H9 (cell line): ENCODE measurements around the gene SPTBN1. TPM values are rescaled to one million over a fixed set of nuclear protein-coding genes. Genes with fewer than 3 reads are reported as not detected.

ENCODE experiments used
- DNase-seq: peaks from one replicate; pipeline ENCODE4 v3.0.0-alpha.2; 2017
- H2AFZ ChIP-seq: one replicate; pipeline ENCODE4 v1.6.1; 2013; ENCODE audit warnings: mild to moderate bottlenecking, low read length, control low read depth, moderate library complexity
- H2AK5ac ChIP-seq: 2 replicates; pipeline ENCODE4 v1.6.1; 2013; ENCODE audit warnings: low read length, control low read depth, mixed read lengths; ENCODE audit not compliant: insufficient read length
- H2BK120ac ChIP-seq: one replicate; pipeline ENCODE4 v1.6.1; 2013; ENCODE audit warnings: low read depth, mild to moderate bottlenecking, low read length, control low read depth, inconsistent platforms; ENCODE audit not compliant: poor library complexity, severe bottlenecking
- H2BK12ac ChIP-seq: 2 replicates; pipeline ENCODE4 v1.6.1; 2013; ENCODE audit warnings: low read length, control low read depth, mixed read lengths, low read depth; ENCODE audit not compliant: insufficient read length
- H2BK15ac ChIP-seq: 2 replicates; pipeline ENCODE4 v1.6.1; 2013; ENCODE audit warnings: low read depth, low read length, control low read depth
- H2BK20ac ChIP-seq: one replicate; pipeline ENCODE4 v1.6.1; 2013; ENCODE audit warnings: low read depth, mild to moderate bottlenecking, low read length, control low read depth, inconsistent platforms; ENCODE audit not compliant: poor library complexity, severe bottlenecking
- H2BK5ac ChIP-seq: 2 replicates; pipeline ENCODE4 v1.6.1; 2013; ENCODE audit warnings: low read length, control low read depth, mixed read lengths; ENCODE audit not compliant: insufficient read length
- H3K14ac ChIP-seq: 2 replicates; pipeline ENCODE4 v1.6.1; 2013; ENCODE audit warnings: low read length, control low read depth; ENCODE audit not compliant: insufficient read depth
- H3K18ac ChIP-seq: 2 replicates; pipeline ENCODE4 v1.6.1; 2013; ENCODE audit warnings: low read depth, mild to moderate bottlenecking, mixed read lengths, low read length, control low read depth; ENCODE audit not compliant: insufficient read length
- H3K23ac ChIP-seq: 2 replicates; pipeline ENCODE4 v1.6.1; 2013; ENCODE audit warnings: low read length, control low read depth, mixed read lengths, low read depth; ENCODE audit not compliant: insufficient read length
- H3K23me2 ChIP-seq: 2 replicates; pipeline ENCODE4 v1.6.1; 2013; ENCODE audit warnings: low read depth, mild to moderate bottlenecking, mixed read lengths, low read length, control low read depth; ENCODE audit not compliant: insufficient read length, poor library complexity, severe bottlenecking
- H3K27ac ChIP-seq: 2 replicates; pipeline ENCODE4 v1.5.1; 2013; ENCODE audit warnings: low read length, control low read depth, mixed read lengths, low read depth; ENCODE audit not compliant: insufficient read length
- H3K27me3 ChIP-seq: 2 replicates; pipeline ENCODE4 v1.6.1; 2013; ENCODE audit warnings: low read length, control low read depth, inconsistent platforms; ENCODE audit not compliant: insufficient read depth
- H3K4ac ChIP-seq: 2 replicates; pipeline ENCODE4 v1.6.1; 2013; ENCODE audit warnings: low read depth, mild to moderate bottlenecking, control low read depth, inconsistent platforms, low read length, moderate library complexity
- H3K4me1 ChIP-seq: 2 replicates; pipeline ENCODE4 v1.6.1; 2013; ENCODE audit warnings: low read length, control low read depth, inconsistent platforms; ENCODE audit not compliant: insufficient read depth
- H3K4me2 ChIP-seq: 2 replicates; pipeline ENCODE4 v1.6.1; 2013; ENCODE audit warnings: low read length, control low read depth, mixed read lengths; ENCODE audit not compliant: insufficient read length, insufficient read depth
- H3K56ac ChIP-seq: 2 replicates; pipeline ENCODE4 v1.6.1; 2013; ENCODE audit warnings: low read depth, mild to moderate bottlenecking, mixed read lengths, low read length, control low read depth; ENCODE audit not compliant: insufficient read length
- H3K79me1 ChIP-seq: 2 replicates; pipeline ENCODE4 v1.6.1; 2013; ENCODE audit warnings: low read depth, mild to moderate bottlenecking, moderate library complexity, low read length, control low read depth, inconsistent platforms; ENCODE audit not compliant: insufficient read depth, poor library complexity, severe bottlenecking
- H3K79me2 ChIP-seq: 2 replicates; pipeline ENCODE4 v1.6.1; 2013; ENCODE audit warnings: low read length, control low read depth, inconsistent platforms; ENCODE audit not compliant: insufficient read depth
- H3K9ac ChIP-seq: 2 replicates; pipeline ENCODE4 v1.6.1; 2013; ENCODE audit warnings: low read length, control low read depth, mixed read lengths; ENCODE audit not compliant: insufficient read length; ENCODE audit errors: extremely low read depth
- H3K9me3 ChIP-seq: one replicate; pipeline ENCODE4 v1.6.1; 2013; ENCODE audit warnings: low read depth, low read length, inconsistent platforms; ENCODE audit not compliant: control insufficient read depth
- H3T11ph ChIP-seq: one replicate; pipeline ENCODE4 v1.6.1; 2013; ENCODE audit warnings: mild to moderate bottlenecking, low read length, control low read depth, inconsistent platforms
- H4K20me1 ChIP-seq: one replicate; pipeline ENCODE4 v1.6.1; 2013; ENCODE audit not compliant: control insufficient read depth, insufficient read length, insufficient read depth
- H4K5ac ChIP-seq: 2 replicates; pipeline ENCODE4 v1.6.1; 2013; ENCODE audit warnings: low read depth, mild to moderate bottlenecking, mixed read lengths, low read length, control low read depth; ENCODE audit not compliant: insufficient read length
- H4K8ac ChIP-seq: replicated peaks from 2 replicates; pipeline ENCODE4 v1.6.1; 2013; ENCODE audit warnings: low read length, control low read depth, mixed read lengths, low read depth; ENCODE audit not compliant: insufficient read length
- H4K91ac ChIP-seq: 2 replicates; pipeline ENCODE4 v1.6.1; 2013; ENCODE audit warnings: low read depth, mild to moderate bottlenecking, moderate library complexity, mixed read lengths, low read length, control low read depth; ENCODE audit not compliant: insufficient read length
- H3K27ac Mint-ChIP-seq, 3 experiments: 2 replicates in 2 of 3; 3 replicates in 1 of 3; pipeline ENCODE4 v1.8.0; 2020 to 2021; ENCODE audit warnings: mixed read lengths in 3 of 3, mild to moderate bottlenecking in 1 of 3, moderate library complexity in 1 of 3
- H3K27me3 Mint-ChIP-seq: 2 replicates; pipeline ENCODE4 v1.8.0; 2021; ENCODE audit warnings: low read depth, mild to moderate bottlenecking, moderate library complexity, mixed read lengths
- H3K36me3 Mint-ChIP-seq, 3 experiments: 2 replicates in 2 of 3; 3 replicates in 1 of 3; pipeline ENCODE4 v1.8.0; 2020 to 2021; ENCODE audit warnings: low read depth in 3 of 3, mixed read lengths in 3 of 3; ENCODE audit not compliant: insufficient read depth in 1 of 3
- H3K4me1 Mint-ChIP-seq, 2 experiments: 2 replicates each; pipeline ENCODE4 v1.8.0; 2020; ENCODE audit warnings: mixed read lengths in 2 of 2
- H3K4me3 Mint-ChIP-seq, 2 experiments: 2 replicates in 1 of 2; 3 replicates in 1 of 2; pipeline ENCODE4 v1.8.0; 2020 to 2021; ENCODE audit warnings: mild to moderate bottlenecking in 2 of 2, mixed read lengths in 2 of 2, moderate library complexity in 1 of 2
- H3K9me3 Mint-ChIP-seq, 2 experiments: 2 replicates in 1 of 2; 3 replicates in 1 of 2; pipeline ENCODE4 v1.8.0; 2020; ENCODE audit warnings: mild to moderate bottlenecking in 2 of 2, mixed read lengths in 2 of 2, moderate library complexity in 1 of 2
- WGBS: extraction: QIAGEN DNeasy Blood & Tissue Kit; methylation state at CpG from one replicate; pipeline ENCODE4 v1.1.7; 2013; ENCODE audit warnings: missing lambda C conversion rate, low lambda C conversion rate, mixed read lengths; ENCODE audit not compliant: insufficient read length; ENCODE audit errors: extremely low coverage; 5-methylcytosine and 5-hydroxymethylcytosine counted together
- total RNA-seq: library from RNA; stranded (reverse); gene quantifications from 2 replicates; pipeline ENCODE4 v1.2.1, GENCODE V29; 2021
- TF ChIP-seq, protein P1 (sequence below): fragments of 200-600 bp; sonication (generic); conservative IDR thresholded peaks from 3 replicates; pipeline ENCODE4 v1.8.0; 2021; ENCODE audit warnings: antibody characterized with exemption, mild to moderate bottlenecking

SPTBN1 gene
- total RNA-seq, 1 experiment from 2014 or later: 164 TPM

DNA sequence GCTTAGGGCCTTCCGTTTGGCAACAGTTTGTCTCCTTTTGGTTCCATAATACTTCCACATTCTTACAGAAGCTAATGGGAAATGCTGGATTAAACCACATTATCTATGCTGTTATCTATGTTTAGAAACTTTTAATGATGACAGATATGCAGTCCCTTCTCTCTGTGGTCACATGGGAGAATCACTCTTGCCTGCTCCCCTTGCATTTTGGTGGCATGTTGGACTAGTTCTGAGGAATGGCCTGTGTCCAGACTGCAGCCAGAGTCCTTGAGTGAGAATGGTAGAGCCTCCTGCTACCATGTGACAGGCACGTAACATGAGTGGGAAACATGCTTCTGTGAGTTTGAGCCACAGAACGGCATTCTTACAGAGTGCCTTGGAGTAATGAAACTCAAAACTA is 19.2 kb downstream of the SPTBN1 start:
- no peak overlapping the region for H2BK120ac ChIP-seq
- no peak overlapping the region; a peak in 1 of 7 replicates for H3K27ac Mint-ChIP-seq
- no peak overlapping the region for H4K8ac ChIP-seq
- H3K18ac ChIP-seq: no peak overlapping the region
- no peaks in the 10 kb centered on the region for H3K27me3 ChIP-seq
- H3K79me2 ChIP-seq: peaks cover 2% of the 10 kb centered on the region; the same call in 1 of the 2 replicates
- no peak overlapping the region for H3K56ac ChIP-seq
- H3K4me2 ChIP-seq: no peak overlapping the region
- H3K23me2 ChIP-seq: no peaks in the 10 kb centered on the region
- H3K9me3 ChIP-seq: no peaks in the 10 kb centered on the region
- no peak overlapping the region for H2AFZ ChIP-seq
- no peaks in the 10 kb centered on the region for H3K36me3 Mint-ChIP-seq
- H3K4me3 Mint-ChIP-seq: no peak overlapping the region
- H2BK15ac ChIP-seq: no peak overlapping the region
- no peak overlapping the region for H3K14ac ChIP-seq
- no peak overlapping the region for H2BK12ac ChIP-seq
- no peaks in the 10 kb centered on the region for H3K4me1 ChIP-seq
- no peak overlapping the region for H2AK5ac ChIP-seq
- no peak overlapping the region for H3T11ph ChIP-seq
- H3K4ac ChIP-seq: no peak overlapping the region
- TF ChIP-seq, protein P1, sequence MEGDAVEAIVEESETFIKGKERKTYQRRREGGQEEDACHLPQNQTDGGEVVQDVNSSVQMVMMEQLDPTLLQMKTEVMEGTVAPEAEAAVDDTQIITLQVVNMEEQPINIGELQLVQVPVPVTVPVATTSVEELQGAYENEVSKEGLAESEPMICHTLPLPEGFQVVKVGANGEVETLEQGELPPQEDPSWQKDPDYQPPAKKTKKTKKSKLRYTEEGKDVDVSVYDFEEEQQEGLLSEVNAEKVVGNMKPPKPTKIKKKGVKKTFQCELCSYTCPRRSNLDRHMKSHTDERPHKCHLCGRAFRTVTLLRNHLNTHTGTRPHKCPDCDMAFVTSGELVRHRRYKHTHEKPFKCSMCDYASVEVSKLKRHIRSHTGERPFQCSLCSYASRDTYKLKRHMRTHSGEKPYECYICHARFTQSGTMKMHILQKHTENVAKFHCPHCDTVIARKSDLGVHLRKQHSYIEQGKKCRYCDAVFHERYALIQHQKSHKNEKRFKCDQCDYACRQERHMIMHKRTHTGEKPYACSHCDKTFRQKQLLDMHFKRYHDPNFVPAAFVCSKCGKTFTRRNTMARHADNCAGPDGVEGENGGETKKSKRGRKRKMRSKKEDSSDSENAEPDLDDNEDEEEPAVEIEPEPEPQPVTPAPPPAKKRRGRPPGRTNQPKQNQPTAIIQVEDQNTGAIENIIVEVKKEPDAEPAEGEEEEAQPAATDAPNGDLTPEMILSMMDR: no peak
- H3K27me3 Mint-ChIP-seq: no peaks in the 10 kb centered on the region
- H3K4me1 Mint-ChIP-seq: 0 out of 4 replicates have a peak, but pooled peaks cover 3% of the 10 kb centered on the region in 2 experiments
- peak overlapping the region; percentile 55 for H2BK5ac ChIP-seq
- no peak overlapping the region for H3K9ac ChIP-seq
- WGBS: no CpG with 5 or more reads among the region's 3 CpGs
- no peak overlapping the region for H4K91ac ChIP-seq
- H4K20me1 ChIP-seq: no peaks in the 10 kb centered on the region
- H4K5ac ChIP-seq: no peak overlapping the region
- H3K79me1 ChIP-seq: no peaks in the 10 kb centered on the region
- no peak overlapping the region for H3K27ac ChIP-seq
- no peak overlapping the region for H3K23ac ChIP-seq
- H3K9me3 Mint-ChIP-seq: no peaks in the 10 kb centered on the region
- no peak overlapping the region for H2BK20ac ChIP-seq
- no peak for DNase-seq
